HCEC 1CT (cell line): ENCODE data around the gene OR5AN1.
"Not testable (repeated sequence)": the region's sequence is repeated elsewhere in the genome, so short reads cannot be mapped to it uniquely, and the experiment has no call there.

Experiments used
- DNase-seq: peaks from one replicate; pipeline ENCODE4 v3.0.0-alpha.2; 2017

OR5AN1 gene

GRCh38 chr11:59358595-59358994 lies at the start of gene OR5AN1:
TSS of gene OR5AN1 (plus strand) at chr11:59358895. CDS start at chr11:59364459, 5,564 bp downstream.
- no peak for DNase-seq

GRCh38 chr11:59335001-59335400 lies 23.7 kb upstream of the OR5AN1 start:
- no peak for DNase-seq

GRCh38 chr11:59336176-59336575 lies 22.5 kb upstream of the OR5AN1 start:
- DNase-seq: no peak

- no peak for DNase-seq
Observed at GRCh38 chr11:59336931-59337330, 21.8 kb upstream of the OR5AN1 start.

- not testable (repeated sequence) for DNase-seq
Observed at GRCh38 chr11:59349657-59350056, 9.0 kb upstream of the OR5AN1 start.

GRCh38 chr11:59355226-59355625 lies 3.5 kb upstream of the OR5AN1 start:
- DNase-seq: no peak

- no peak for DNase-seq
Observed at GRCh38 chr11:59356561-59356960, 2.1 kb upstream of the OR5AN1 start.

GRCh38 chr11:59358020-59358419 lies 675 bp upstream of the OR5AN1 start:
- DNase-seq: no peak

- DNase-seq: no peak
Observed at GRCh38 chr11:59365232-59366018, 6.7 kb downstream of the OR5AN1 start.

GRCh38 chr11:59368238-59369022 lies 9.7 kb downstream of the OR5AN1 start:
- DNase-seq: no peak

- not testable (repeated sequence) for DNase-seq
Observed at GRCh38 chr11:59372324-59372723, 13.6 kb downstream of the OR5AN1 start.

- DNase-seq: no peak
Observed at GRCh38 chr11:59380263-59381059, 21.8 kb downstream of the OR5AN1 start.

- no peak for DNase-seq
Observed at GRCh38 chr11:59394186-59394585, 35.5 kb downstream of the OR5AN1 start.

- no peak for DNase-seq
Observed at GRCh38 chr11:59400461-59401261, 42.0 kb downstream of the OR5AN1 start.

- no peak for DNase-seq
Observed at GRCh38 chr11:59401262-59401552, 42.5 kb downstream of the OR5AN1 start.

GRCh38 chr11:59403546-59403945 lies 44.9 kb downstream of the OR5AN1 start:
- DNase-seq: no peak

GRCh38 chr11:59413646-59414045 lies 55.0 kb downstream of the OR5AN1 start:
- DNase-seq: no peak

GRCh38 chr11:59415111-59415510 lies 56.4 kb downstream of the OR5AN1 start:
- no peak for DNase-seq

GRCh38 chr11:59416613-59417012 lies 57.9 kb downstream of the OR5AN1 start:
- DNase-seq: no peak

GRCh38 chr11:59417023-59417422 lies 58.3 kb downstream of the OR5AN1 start:
- no peak for DNase-seq

- no peak for DNase-seq
Observed at GRCh38 chr11:59418156-59418555, 59.5 kb downstream of the OR5AN1 start.
